Urothelium cell line (cell line): ENCODE measurements around the gene DHX38.
"Not testable (repeated sequence)": the region's sequence is repeated elsewhere in the genome, so short reads cannot be mapped to it uniquely, and the experiment has no call there.

Experiments used
- DNase-seq: peaks from one replicate; pipeline ENCODE4 v3.0.0; 2011; ENCODE audit warnings: low spot score, mixed read lengths
- FAIRE-seq: peaks from 2 replicates; lab custom pipeline; 2011; peaks lifted over from hg19 to GRCh38; lab: Jason Lieb, UNC

DHX38 gene

DNA sequence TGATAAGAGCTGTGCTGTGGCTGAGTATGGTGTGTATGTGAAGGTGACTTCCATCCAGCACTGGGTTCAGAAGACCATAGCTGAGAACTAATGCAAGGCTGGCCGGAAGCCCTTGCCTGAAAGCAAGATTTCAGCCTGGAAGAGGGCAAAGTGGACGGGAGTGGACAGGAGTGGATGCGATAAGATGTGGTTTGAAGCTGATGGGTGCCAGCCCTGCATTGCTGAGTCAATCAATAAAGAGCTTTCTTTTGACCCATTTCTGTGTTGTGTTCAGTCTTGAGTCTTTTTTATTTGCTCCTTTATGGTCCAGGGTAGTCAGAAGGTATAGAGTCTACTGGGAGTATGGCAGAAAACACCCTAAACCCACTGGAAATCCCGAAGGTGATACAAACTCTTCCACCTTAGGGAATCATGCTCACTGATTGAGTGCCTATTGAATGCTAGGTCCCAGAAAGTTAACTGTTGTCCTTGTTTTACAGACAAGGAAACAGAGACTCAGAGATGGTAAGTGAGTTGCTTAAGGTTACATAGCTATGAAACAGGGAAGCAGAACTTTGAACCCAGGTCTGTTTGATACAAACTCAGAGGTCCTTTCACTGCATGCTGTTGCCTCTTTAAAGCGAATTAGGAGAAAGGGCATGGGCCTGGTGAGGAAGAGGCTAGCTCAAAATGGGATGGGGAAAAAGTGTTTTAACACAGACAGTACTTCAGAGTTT is 16.5 kb upstream of the DHX38 start:
- FAIRE-seq, result not testable (repeated sequence)

DNA sequence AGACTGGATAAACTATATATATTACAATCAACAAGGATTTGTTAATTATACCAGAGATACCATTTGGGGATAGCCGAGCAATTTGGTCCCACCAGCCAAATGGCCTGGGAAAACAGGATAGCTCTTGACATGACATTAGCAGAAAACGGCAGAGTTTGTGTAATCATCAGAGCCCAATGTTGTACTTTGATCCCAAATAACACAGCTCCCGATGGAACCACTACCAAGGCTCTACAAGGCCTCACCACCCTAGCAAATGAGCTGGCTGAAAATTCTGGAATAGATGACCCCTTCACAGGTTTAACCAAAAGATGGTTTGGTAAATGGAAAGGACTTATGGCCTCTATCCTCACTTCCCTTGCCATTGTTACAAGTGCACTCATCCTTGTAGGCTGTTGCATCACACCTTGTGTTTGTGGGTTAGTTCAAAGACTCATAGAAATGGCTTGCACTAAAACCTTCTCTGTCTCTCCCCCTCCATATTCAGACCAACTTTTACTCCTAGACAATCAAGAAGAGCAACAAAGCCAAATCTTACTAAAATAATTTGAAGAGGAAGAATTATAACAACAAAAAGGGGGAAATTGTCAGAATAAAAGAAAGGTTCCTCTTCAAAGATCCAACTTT is 9.8 kb upstream of the DHX38 start:
- no peak for DNase-seq
- no peak for FAIRE-seq

More for the DNA sequence above, 16.5 kb upstream of the DHX38 start:
- not testable (repeated sequence) for DNase-seq

DNA sequence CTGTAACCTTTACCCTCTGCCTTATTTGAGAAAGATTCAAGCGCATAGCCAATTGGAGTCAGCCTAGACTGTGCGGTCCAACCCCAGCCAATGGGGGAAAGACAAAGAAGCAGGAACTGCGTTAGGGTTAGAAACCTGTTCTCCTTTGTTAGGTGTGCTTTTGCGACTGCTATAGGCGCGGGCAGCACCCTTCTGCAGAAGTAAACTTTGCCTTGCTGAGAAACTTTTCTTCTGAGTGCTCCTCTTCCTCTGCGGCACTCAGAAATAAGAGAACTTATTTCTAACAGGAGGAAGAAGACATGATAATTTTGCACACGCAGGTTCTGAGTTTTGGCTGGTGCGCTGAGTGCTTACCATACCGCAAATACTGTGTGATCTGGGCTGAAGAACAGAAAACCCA is 9.2 kb upstream of the DHX38 start:
- FAIRE-seq, result no peak
- DNase-seq, result no peak

DNA sequence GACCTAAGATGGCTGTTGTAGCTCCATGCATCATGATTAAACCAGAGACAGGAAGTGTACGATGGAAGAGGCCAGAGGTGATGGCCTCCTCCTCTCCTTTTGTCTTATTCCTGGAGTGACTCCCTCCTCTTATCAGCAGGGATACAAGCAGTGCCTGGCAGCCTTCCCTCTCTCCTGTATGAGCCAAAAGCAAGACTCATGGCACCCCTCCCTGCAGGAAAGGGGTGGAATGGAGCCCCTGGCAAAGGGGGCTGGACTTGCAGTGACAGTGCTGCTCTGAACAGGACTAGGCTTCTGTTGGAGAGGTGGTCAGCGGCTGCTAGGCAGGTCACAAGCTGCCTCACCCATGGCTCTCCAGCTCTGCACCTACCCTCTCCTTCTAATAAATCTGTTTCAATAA is 8.6 kb upstream of the DHX38 start:
- no peak for DNase-seq
- FAIRE-seq, result no peak

DNA sequence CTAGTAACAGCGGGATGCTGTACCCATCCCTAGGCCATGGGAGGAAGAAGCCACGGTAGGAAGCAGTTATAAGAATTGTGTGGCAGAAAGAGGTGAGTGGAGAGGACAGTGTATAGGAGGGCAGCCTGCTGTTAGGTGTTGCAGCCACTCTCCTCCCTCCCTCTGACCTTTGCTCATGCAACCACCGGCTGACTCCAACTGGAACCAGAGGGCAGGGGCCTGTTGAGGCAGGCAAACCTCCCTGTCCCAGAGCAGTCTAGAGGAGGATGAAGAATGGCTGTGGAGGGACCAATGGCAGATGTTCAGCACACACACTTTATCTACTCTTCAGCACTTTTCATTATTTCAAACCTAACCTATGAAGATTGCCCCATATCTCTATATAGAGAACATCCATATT is 2.4 kb upstream of the DHX38 start:
- FAIRE-seq (no peak), DNase-seq (no peak)

DNA sequence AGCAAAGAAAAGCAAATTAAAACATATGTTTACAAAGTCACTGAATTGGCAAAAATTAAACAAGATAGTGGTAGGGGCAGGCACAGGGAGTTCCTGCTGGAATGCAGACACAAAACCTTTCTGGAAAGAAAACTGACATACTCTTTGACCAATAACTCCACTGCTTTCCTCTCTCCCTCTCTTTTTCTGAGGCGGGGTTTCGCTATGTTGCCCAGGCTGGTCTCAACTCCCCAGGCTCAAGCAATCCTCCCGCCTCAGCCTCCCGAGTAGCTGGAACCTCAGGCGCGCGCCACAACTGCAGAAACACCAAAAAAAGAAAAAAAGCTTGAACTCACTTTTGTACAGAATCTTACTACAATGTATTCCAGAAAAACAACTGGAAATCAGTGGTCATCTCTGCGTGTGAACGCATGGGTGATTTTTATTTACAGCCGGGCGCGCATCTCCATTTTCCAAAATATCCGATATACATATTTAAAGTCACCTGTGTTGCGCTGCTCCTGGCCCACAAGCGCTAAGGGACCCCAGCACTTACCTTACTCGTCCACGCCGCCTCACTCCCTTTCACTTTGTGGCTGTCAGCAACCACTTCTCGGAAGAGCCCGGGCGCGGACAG is 707 bp upstream of the DHX38 start:
- DNase-seq (peak; percentile 33), FAIRE-seq (no peak)

DNA sequence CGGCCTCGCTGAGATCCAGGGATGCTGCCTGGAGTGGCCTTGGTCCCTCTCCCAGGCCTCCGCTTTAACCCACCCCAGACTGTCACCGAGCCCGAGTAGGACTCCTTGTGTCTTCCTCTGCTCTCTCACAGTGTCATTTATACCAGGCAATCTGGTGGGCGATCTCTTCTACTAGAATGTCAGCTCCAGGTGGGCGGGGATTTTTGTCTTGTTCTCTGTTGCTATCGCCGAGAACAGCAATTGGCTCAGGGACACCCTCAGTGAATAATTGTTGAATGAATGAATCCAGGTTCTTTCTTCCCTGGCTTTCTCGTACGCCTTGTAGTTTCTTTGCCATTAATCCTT is 591 bp downstream of the DHX38 start:
- DNase-seq (no peak), FAIRE-seq (no peak)

DNA sequence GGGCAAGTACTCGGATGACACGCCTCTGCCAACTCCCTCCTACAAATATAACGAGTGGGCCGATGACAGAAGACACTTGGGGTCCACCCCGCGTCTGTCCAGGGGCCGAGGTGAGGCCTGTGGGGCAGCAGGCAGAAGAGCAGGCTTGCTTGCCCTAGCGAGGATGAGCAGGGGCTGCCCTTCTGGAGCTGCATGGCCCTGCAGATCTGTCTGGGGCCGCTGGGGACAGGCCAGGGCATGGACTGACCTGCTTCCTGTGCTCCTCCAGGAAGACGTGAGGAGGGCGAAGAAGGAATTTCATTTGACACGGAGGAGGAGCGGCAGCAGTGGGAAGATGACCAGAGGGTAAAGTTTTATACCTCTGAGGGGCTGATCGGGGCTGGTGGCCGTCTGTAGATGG is 5.3 kb downstream of the DHX38 start:
- DNase-seq (no peak), FAIRE-seq (no peak)

DNA sequence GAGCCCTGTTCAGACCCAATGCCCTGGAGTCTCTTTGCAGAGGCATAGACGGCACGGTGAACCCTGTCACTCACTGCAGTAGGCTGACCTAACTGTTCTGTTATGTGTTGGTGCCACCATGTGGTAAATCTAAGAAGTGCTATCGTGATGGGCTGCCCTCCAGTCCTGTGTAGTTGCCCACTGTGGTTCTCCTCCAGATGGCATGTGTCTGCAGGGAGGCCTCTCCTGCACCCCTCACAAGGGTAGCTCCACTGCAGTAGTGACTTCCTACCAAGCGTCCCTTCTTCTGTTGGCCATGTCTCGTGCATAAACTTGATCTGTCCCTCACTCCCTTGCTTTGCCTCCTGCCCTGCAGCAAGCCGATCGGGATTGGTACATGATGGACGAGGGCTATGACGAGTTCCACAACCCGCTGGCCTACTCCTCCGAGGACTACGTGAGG is 5.8 kb downstream of the DHX38 start:
- FAIRE-seq, result peak; percentile 46
- DNase-seq, result peak; percentile 74

DNA sequence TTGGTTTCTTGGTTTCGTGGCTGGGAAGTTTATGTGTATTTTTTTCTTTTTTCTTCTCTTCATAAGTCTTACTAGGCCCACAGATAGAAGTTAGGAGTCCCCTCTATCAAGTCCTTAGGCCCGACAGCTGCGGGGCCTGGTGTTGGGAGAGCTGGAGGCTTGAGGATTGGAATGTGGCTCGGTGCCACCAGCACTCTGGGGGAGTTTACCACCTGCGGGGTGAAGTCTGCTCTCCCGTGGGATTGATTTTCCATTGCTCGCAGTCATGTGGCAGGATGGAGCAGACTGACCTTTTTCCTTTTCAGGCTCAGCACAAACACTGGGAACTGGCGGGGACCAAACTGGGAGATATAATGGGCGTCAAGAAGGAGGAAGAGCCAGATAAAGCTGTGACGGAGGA is 7.5 kb downstream of the DHX38 start:
- DNase-seq, result no peak
- no peak for FAIRE-seq

DNA sequence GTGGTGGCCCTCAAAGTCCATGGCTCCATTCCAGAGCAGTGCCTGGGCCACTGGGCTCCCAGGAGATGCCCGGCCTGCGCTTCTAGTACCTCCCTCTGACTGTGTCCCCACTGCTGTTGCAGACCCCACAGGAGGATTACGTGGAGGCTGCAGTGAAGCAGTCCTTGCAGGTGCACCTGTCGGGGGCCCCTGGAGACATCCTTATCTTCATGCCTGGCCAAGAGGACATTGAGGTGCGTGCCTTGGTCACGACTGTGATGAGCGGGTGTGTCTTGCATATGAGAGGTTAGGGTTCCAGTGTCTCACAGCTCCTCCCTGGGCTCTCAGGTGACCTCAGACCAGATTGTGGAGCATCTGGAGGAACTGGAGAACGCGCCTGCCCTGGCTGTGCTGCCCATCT is 11.3 kb downstream of the DHX38 start:
- FAIRE-seq (no peak), DNase-seq (no peak)

DNA sequence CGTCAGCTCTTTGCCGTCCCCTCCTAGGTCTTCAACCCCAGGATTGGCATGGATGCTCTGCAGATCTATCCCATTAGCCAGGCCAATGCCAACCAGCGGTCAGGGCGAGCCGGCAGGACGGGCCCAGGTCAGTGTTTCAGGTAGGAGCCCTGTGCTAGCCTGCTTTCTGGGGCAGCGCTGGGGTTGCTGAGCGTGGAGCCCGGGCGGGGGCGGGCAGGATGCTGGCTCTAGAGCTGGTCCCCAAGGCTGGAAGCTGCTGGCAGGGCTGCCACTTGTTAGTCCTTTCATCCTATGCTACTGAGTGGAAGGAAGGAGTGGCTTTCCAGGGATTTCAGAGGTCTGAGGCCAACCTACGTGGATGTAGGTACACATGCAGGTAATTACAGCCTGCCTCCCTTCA is 12.3 kb downstream of the DHX38 start:
- DNase-seq, result no peak

DNA sequence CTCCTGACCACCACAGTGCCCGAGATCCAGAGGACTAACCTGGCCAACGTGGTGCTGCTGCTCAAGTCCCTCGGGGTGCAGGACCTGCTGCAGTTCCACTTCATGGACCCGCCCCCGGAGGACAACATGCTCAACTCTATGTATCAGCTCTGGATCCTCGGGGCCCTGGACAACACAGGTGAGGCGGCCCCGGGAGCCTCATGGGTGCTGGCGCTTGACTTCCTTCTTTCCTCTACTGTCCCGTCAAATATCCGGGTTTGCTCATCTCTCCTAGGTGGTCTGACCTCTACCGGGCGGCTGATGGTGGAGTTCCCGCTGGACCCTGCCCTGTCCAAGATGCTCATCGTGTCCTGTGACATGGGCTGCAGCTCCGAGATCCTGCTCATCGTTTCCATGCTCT is 13.7 kb downstream of the DHX38 start:
- no peak for FAIRE-seq
- no peak for DNase-seq

More for the DNA sequence above, 12.3 kb downstream of the DHX38 start:
- no peak for FAIRE-seq

DNA sequence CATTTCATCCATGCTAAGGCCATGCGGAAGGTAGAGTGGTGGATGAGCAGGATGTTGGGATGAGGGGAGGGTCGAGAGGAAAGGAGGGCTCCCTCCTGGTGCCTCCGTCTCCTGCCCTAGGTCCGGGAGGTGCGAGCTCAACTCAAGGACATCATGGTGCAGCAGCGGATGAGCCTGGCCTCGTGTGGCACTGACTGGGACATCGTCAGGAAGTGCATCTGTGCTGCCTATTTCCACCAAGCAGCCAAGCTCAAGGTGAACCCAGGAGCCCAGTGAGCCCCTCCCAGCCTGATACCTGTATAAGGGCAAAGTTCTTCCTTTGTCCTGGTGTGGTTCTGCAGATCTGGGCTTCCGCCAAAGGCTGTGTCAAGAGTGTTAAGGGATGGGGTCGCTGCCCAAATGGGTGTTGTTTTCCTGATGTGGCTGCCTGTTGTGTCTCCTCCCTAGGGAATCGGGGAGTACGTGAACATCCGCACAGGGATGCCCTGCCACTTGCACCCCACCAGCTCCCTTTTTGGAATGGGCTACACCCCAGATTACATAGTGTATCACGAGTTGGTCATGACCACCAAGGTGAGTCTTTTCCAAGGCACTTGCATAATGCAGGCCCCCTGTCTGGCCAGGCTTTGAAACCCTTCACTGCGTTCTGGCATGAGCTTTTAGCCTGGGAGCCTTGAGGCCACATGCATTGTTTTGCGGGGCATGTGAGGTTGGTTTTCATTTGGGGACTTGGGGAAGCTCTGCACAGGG is 14.9 kb downstream of the DHX38 start:
- DNase-seq (no peak), FAIRE-seq (no peak)

DNA sequence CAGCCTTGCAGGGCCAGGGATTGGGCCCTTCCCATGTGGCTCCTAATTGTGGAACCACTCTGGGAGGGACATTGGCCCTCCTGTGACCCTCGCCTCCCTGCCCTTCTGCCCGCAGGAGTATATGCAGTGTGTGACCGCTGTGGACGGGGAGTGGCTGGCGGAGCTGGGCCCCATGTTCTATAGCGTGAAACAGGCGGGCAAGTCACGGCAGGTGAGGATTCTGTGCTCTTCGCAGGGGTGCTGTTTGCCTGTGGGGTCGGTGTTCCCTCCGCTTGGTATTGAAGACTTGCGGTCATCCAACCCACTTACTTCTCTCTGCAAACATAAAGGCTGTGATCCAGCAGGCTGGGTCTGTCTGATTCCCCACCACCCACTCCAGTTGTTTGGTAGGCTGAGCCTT is 15.7 kb downstream of the DHX38 start:
- FAIRE-seq, result no peak
- DNase-seq, result no peak

DNA sequence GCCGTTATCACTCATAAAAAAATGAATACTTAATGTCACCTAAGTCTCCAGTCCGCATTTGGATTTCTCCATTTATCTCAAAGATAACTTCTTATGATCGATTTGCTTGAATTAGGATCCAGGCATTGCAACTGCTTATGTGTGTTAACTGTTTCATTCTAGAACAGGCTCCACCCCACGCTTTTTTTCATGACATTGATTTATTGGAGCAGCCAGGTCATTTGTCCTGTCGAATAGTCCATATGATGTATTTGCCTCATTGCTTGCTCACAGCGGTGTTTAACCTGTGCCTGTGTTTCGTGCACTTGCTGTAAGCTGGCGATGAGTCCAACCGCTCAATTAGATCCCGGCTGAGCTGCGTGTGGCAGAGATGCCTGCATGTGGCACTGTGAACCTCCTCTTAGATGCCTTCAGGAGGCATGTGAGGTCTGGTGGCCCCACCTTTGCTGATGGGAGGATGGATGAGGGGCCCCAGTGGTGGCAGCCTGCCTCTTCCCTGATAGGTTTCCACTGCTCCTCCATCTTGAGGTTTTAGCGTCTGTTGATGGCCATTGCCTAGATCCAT is 16.4 kb downstream of the DHX38 start:
- FAIRE-seq (no peak), DNase-seq (no peak)

DNA sequence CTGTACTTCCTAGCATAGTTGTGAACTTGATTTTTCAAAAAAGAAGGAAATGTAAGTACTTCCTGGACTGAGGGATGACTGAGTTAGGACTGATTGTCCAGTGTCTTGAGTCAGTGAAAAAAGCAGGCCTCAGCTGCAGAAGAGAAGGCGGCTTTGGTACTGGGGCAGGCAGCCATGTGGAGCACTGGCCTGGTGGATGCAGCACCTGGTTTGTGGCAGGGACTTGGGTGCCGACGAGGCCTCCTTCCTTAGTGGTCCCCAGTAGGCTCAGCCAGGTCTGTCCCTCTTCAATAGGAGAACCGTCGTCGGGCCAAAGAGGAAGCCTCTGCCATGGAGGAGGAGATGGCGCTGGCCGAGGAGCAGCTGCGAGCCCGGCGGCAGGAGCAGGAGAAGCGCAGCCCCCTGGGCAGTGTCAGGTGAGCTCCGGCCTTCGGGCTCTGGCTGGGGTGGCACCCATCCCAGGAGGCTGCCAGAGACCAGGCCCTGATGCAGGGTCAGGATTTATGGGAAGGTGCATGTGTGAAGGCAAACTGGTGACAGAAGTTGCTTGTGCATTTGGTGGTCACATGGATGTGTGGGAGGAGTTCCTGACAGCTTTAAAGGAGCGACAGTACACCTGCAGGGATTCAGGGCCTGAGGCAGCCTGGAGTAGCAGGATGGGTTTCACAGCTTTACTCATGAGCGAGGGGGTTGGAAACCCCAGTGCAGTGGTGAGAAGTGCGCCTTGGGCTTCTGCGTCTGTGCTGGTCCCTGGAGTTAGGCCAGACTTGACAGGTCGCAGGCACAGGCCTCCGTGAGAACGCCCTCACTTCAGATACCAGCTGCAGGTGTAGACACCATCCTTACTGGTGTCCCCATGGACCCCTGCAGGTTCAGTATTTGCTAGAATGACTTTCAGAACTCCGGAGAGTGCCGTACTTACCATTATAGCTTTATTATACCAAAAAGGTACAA is 17.3 kb downstream of the DHX38 start:
- FAIRE-seq, result no peak

DNA sequence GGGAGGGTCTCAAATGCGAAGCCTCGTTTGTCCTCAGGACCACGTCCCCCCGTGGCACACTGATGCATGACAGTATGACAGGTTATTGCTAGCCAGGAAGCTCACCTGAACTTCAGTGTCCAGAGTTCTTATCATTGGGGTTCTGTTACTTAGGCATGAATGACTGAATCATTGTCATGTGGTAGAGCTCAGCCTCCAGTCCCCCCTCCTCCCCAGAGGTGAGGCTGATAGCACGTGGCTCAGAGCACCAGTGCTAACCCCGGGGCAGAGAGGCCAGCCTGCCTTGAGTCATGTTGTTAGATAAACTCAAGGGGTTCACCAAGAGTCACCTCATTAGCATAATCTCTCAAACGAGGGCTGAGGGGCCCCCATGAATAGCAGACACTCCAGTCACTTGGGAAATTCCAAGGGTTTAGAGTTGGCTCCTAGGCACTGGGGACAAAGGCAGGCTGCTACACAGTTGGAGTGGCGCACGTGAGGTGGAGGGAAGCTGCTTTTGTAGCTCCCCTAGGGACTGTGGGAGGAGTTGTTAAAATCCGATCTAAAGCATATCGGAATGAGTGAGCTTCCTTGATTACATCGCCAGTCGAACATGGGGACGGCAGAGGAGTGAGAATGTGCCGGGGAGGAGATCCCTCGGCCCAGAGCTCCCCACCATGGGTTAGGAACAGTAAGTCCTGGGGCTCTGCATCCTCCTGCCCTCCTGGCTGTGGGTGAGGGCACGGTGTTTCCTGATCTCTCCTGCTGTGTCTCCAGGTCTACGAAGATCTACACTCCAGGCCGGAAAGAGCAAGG is 18.2 kb downstream of the DHX38 start:
- DNase-seq, result no peak
- FAIRE-seq, result no peak

More for the DNA sequence above, 17.3 kb downstream of the DHX38 start:
- no peak for DNase-seq

DNA sequence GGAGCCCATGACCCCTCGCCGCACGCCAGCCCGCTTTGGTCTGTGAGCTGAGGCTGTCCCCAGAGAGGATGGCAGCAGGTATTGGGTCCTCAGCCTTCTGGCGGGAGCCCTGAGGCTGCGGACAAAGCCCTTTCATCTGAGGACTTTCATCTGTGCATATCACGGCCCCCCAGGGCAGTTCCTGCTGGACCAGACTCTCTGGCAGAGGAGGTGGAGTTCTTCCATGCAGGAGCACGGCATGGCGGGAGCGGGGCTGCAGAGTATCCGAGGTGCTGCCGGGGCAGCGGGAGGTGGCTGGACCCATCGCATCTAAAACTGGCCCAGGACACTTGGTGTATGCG is 18.8 kb downstream of the DHX38 start:
- DNase-seq (no peak), FAIRE-seq (no peak)
